Body of pancreas (tissue), 4 donors: ENCODE results near the gene TMEM156.

Experiments
- CTCF ChIP-seq, 7 experiments: fragments of 450-650 bp in 4 of 7; fragments of 200-600 bp in 3 of 7; sonication (generic) in 3 of 7; IDR thresholded peaks; one replicate each; pipeline ENCODE4 v1.5.1; 2016 to 2019; ENCODE audit warnings: antibody characterized with exemption in 7 of 7
- POLR2A ChIP-seq, 3 donors: fragments of 450-650 bp; IDR thresholded peaks; one replicate each; pipeline ENCODE4 v1.6.1; 2016; ENCODE audit warnings: antibody characterized with exemption in 3 of 3, mild to moderate bottlenecking in 2 of 3

- no peak for TF ChIP-seq CTCF (IDR thresholded peaks at IDR 0.05)
- TF ChIP-seq POLR2A (IDR thresholded peaks at IDR 0.05), result no peak
These were observed 73.6 kb downstream of the TMEM156 start for GRCh38 chr4:38958453-38959190.
